Measurements from ENCODE around the gene ELF1.
A peak's percentile ranks its signal among the peaks of the same experiment; 100 is the strongest.

The ELF1 gene

GRCh38 chr13:41026788-41027187, 7.7 kb upstream of the ELF1 start:
- Histone ChIP-seq H2BK120ac (ENCODE audit: low read depth, low read length) (no peak overlapping the region), H3K18ac (ENCODE audit: low read depth in 1 of 2, low read length in 2 of 2) (no peak overlapping the region), H2BK12ac (ENCODE audit: low read length in 2 of 2) (no peak overlapping the region), H3K4me2 (ENCODE audit: low read length, poor library complexity, severe bottlenecking) (no peak overlapping the region), H2BK15ac (ENCODE audit: low read depth, poor library complexity, severe bottlenecking) (no peak overlapping the region), H2AFZ (ENCODE audit: low read depth, low read length) (no peak overlapping the region), H4K91ac (ENCODE audit: low read length) (no peak overlapping the region), H2AK5ac (ENCODE audit: low read length, severe bottlenecking) (no peak overlapping the region), H3K14ac (ENCODE audit: low read length in 2 of 2) (no peak overlapping the region), H3K4me3 (ENCODE audit: insufficient read depth in 1 of 2, low read depth in 1 of 2, low read length in 2 of 2) (no peak overlapping the region), H4K8ac (ENCODE audit: low read length) (no peak overlapping the region), H3K9me3 (ENCODE audit: control insufficient read depth, low read length) (no peaks in the 10 kb centered on the region), H3K23ac (ENCODE audit: low read length in 2 of 2) (no peak overlapping the region), H3K27me3 (ENCODE audit: control insufficient read depth in 1 of 2, insufficient read depth in 1 of 2, low read length in 2 of 2) (no peaks in the 10 kb centered on the region), H3K27ac (ENCODE audit: low read length, poor library complexity, severe bottlenecking) (no peak overlapping the region), H3K9ac (ENCODE audit: low read length) (no peak overlapping the region), H2BK5ac (ENCODE audit: low read depth, low read length, poor library complexity, severe bottlenecking) (no peak overlapping the region), H3K4ac (ENCODE audit: low read depth in 1 of 2, low read length in 2 of 2) (no peak overlapping the region), H3K4me1 (ENCODE audit: control insufficient read depth, insufficient read depth, low read depth, low read length) (no peaks in the 10 kb centered on the region), H3K79me1 (replicated peaks; ENCODE audit: low read length, poor library complexity, severe bottlenecking) (peaks cover 39% of the 10 kb centered on the region), H3K36me3 (ENCODE audit: control insufficient read depth in 1 of 2, insufficient read depth in 2 of 2, low read depth in 1 of 2, low read length in 2 of 2) (peaks cover 7 to 21% of the 10 kb centered on the region in 2 experiments)
- no peak for DNase-seq
- 96% methylated on average over 8 of the region's 8 CpGs for WGBS

- H3K4me1 ChIP-seq (ENCODE audit: control insufficient read depth, insufficient read depth, low read depth, low read length), result no peaks in the 10 kb centered on the region
- no peak overlapping the region for H2BK5ac ChIP-seq (ENCODE audit: low read depth, low read length, poor library complexity, severe bottlenecking)
- no peak overlapping the region for H4K8ac ChIP-seq (ENCODE audit: low read length)
- H3K9me3 ChIP-seq (ENCODE audit: control insufficient read depth, low read length), result no peaks in the 10 kb centered on the region
- H3K27ac ChIP-seq (ENCODE audit: low read length, poor library complexity, severe bottlenecking), result no peak overlapping the region
- no peak overlapping the region for H4K91ac ChIP-seq (ENCODE audit: low read length)
- DNase-seq, result no peak
- peaks cover 39% of the 10 kb centered on the region for H3K79me1 ChIP-seq (replicated peaks; ENCODE audit: low read length, poor library complexity, severe bottlenecking)
- H3K36me3 ChIP-seq (ENCODE audit: control insufficient read depth in 1 of 2, insufficient read depth in 2 of 2, low read depth in 1 of 2, low read length in 2 of 2), result peaks cover 7 to 21% of the 10 kb centered on the region in 2 experiments
- no peak overlapping the region for H3K4ac ChIP-seq (ENCODE audit: low read depth in 1 of 2, low read length in 2 of 2)
- no peak overlapping the region for H2AK5ac ChIP-seq (ENCODE audit: low read length, severe bottlenecking)
- H3K23ac ChIP-seq (ENCODE audit: low read length in 2 of 2), result no peak overlapping the region
- H3K18ac ChIP-seq (ENCODE audit: low read depth in 1 of 2, low read length in 2 of 2), result no peak overlapping the region
- H3K4me2 ChIP-seq (ENCODE audit: low read length, poor library complexity, severe bottlenecking), result no peak overlapping the region
- H3K27me3 ChIP-seq (ENCODE audit: control insufficient read depth in 1 of 2, insufficient read depth in 1 of 2, low read length in 2 of 2), result no peaks in the 10 kb centered on the region
- H2BK12ac ChIP-seq (ENCODE audit: low read length in 2 of 2), result no peak overlapping the region
- H2AFZ ChIP-seq (ENCODE audit: low read depth, low read length), result no peak overlapping the region
- no peak overlapping the region for H3K14ac ChIP-seq (ENCODE audit: low read length in 2 of 2)
- H3K9ac ChIP-seq (ENCODE audit: low read length), result no peak overlapping the region
- 97% methylated on average over 3 of the region's 4 CpGs for WGBS
- no peak overlapping the region for H2BK120ac ChIP-seq (ENCODE audit: low read depth, low read length)
- no peak overlapping the region for H3K4me3 ChIP-seq (ENCODE audit: insufficient read depth in 1 of 2, low read depth in 1 of 2, low read length in 2 of 2)
- H2BK15ac ChIP-seq (ENCODE audit: low read depth, poor library complexity, severe bottlenecking), result no peak overlapping the region
Observed at GRCh38 chr13:41025518-41025917, 6.4 kb upstream of the ELF1 start.

GRCh38 chr13:41019578-41020347, 647 bp upstream of the ELF1 start:
- Histone ChIP-seq H3K36me3 (ENCODE audit: control insufficient read depth in 1 of 2, insufficient read depth in 2 of 2, low read depth in 1 of 2, low read length in 2 of 2) (peaks cover 0 to 3% of the 10 kb centered on the region in 2 experiments), H3K14ac (ENCODE audit: low read length in 2 of 2) (no peak overlapping the region), H3K79me1 (replicated peaks; ENCODE audit: low read length, poor library complexity, severe bottlenecking) (peaks cover 6% of the 10 kb centered on the region), H4K8ac (ENCODE audit: low read length) (no peak overlapping the region), H3K4me1 (ENCODE audit: control insufficient read depth, insufficient read depth, low read depth, low read length) (peaks cover 2% of the 10 kb centered on the region), H2BK15ac (ENCODE audit: low read depth, poor library complexity, severe bottlenecking) (no peak overlapping the region), H4K91ac (ENCODE audit: low read length) (no peak overlapping the region), H3K9me3 (ENCODE audit: control insufficient read depth, low read length) (no peaks in the 10 kb centered on the region), H3K27me3 (ENCODE audit: control insufficient read depth in 1 of 2, insufficient read depth in 1 of 2, low read length in 2 of 2) (no peaks in the 10 kb centered on the region), H2AK5ac (ENCODE audit: low read length, severe bottlenecking) (no peak overlapping the region), H3K4me2 (ENCODE audit: low read length, poor library complexity, severe bottlenecking) (no peak overlapping the region), H3K18ac (ENCODE audit: low read depth in 1 of 2, low read length in 2 of 2) (no peak overlapping the region), H3K4ac (ENCODE audit: low read depth in 1 of 2, low read length in 2 of 2) (no peak overlapping the region), H2BK5ac (ENCODE audit: low read depth, low read length, poor library complexity, severe bottlenecking) (no peak overlapping the region), H3K4me3 (ENCODE audit: insufficient read depth in 1 of 2, low read depth in 1 of 2, low read length in 2 of 2) (peak overlapping the region in 1 of 2 experiments; percentile 64), H3K27ac (ENCODE audit: low read length, poor library complexity, severe bottlenecking) (no peak overlapping the region), H3K9ac (ENCODE audit: low read length) (no peak overlapping the region), H2BK120ac (ENCODE audit: low read depth, low read length) (no peak overlapping the region), H2AFZ (ENCODE audit: low read depth, low read length) (no peak overlapping the region), H3K23ac (ENCODE audit: low read length in 2 of 2) (no peak overlapping the region), H2BK12ac (ENCODE audit: low read length in 2 of 2) (no peak overlapping the region)
- no peak for DNase-seq
- 96% methylated on average over 2 of the region's 2 CpGs for WGBS

GRCh38 chr13:41018602-41018948, 541 bp downstream of the ELF1 start:
- Histone ChIP-seq H2BK15ac (ENCODE audit: low read depth, poor library complexity, severe bottlenecking) (no peak overlapping the region), H3K14ac (ENCODE audit: low read length in 2 of 2) (no peak overlapping the region), H3K23ac (ENCODE audit: low read length in 2 of 2) (no peak overlapping the region), H3K9ac (ENCODE audit: low read length) (peak overlapping the region; percentile 82), H2BK5ac (ENCODE audit: low read depth, low read length, poor library complexity, severe bottlenecking) (no peak overlapping the region), H3K36me3 (ENCODE audit: control insufficient read depth in 1 of 2, insufficient read depth in 2 of 2, low read depth in 1 of 2, low read length in 2 of 2) (peaks cover 0 to 3% of the 10 kb centered on the region in 2 experiments), H3K4me3 (ENCODE audit: insufficient read depth in 1 of 2, low read depth in 1 of 2, low read length in 2 of 2) (peak overlapping the region in 1 of 2 experiments; percentile 64), H3K4me2 (ENCODE audit: low read length, poor library complexity, severe bottlenecking) (no peak overlapping the region), H3K79me1 (replicated peaks; ENCODE audit: low read length, poor library complexity, severe bottlenecking) (peaks cover 2% of the 10 kb centered on the region), H2AFZ (ENCODE audit: low read depth, low read length) (no peak overlapping the region), H2AK5ac (ENCODE audit: low read length, severe bottlenecking) (no peak overlapping the region), H3K27me3 (ENCODE audit: control insufficient read depth in 1 of 2, insufficient read depth in 1 of 2, low read length in 2 of 2) (no peaks in the 10 kb centered on the region), H3K9me3 (ENCODE audit: control insufficient read depth, low read length) (no peaks in the 10 kb centered on the region), H4K8ac (ENCODE audit: low read length) (no peak overlapping the region), H3K27ac (ENCODE audit: low read length, poor library complexity, severe bottlenecking) (no peak overlapping the region), H4K91ac (ENCODE audit: low read length) (no peak overlapping the region), H3K4me1 (ENCODE audit: control insufficient read depth, insufficient read depth, low read depth, low read length) (peaks cover 2% of the 10 kb centered on the region), H2BK120ac (ENCODE audit: low read depth, low read length) (no peak overlapping the region), H3K4ac (ENCODE audit: low read depth in 1 of 2, low read length in 2 of 2) (no peak overlapping the region), H3K18ac (ENCODE audit: low read depth in 1 of 2, low read length in 2 of 2) (no peak overlapping the region), H2BK12ac (ENCODE audit: low read length in 2 of 2) (no peak overlapping the region)
- WGBS, result no CpG with 5 or more reads among the region's 1 CpG
- DNase-seq, result no peak
